Peyer's patch (tissue), 4 donors: Measurements from ENCODE around the gene GALNT1.

Source experiments
- POLR2A ChIP-seq, 2 donors: fragments of 450-650 bp; IDR thresholded peaks; one replicate each; pipeline ENCODE4 v1.5.1; 2017; ENCODE audit warnings: antibody characterized with exemption in 2 of 2, mild to moderate bottlenecking in 2 of 2, moderate library complexity in 2 of 2
- TF ChIP-seq, protein P1 (sequence below), 6 experiments: fragments of 450-650 bp in 4 of 6; fragments of 200-600 bp in 2 of 6; sonication (generic) in 1 of 6; IDR thresholded peaks; one replicate each; pipeline ENCODE4 v1.5.1; 2017 to 2019; ENCODE audit warnings: antibody characterized with exemption in 6 of 6, mild to moderate bottlenecking in 3 of 6, moderate library complexity in 1 of 6

DNA sequence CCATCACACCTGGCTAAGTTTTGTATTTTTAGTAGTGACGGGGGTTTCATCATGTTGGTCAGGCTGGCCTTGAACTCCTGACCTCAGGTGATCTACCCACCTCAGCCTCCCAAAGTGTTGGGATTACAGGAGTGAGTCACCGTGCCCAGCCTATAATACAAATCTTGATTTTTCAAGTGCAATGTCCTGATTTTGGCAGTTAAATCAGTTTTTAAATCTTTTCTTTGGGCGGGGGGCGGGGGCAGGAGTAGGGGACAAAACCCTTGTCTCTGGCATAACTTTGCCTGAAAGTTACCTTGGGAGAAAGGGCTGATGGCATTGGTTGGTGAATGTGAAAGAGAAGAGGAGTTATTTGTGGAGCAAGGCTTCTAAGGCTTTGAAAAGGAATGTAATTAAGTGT is 12.3 kb downstream of the GALNT1 start:
- TF ChIP-seq, protein P1, sequence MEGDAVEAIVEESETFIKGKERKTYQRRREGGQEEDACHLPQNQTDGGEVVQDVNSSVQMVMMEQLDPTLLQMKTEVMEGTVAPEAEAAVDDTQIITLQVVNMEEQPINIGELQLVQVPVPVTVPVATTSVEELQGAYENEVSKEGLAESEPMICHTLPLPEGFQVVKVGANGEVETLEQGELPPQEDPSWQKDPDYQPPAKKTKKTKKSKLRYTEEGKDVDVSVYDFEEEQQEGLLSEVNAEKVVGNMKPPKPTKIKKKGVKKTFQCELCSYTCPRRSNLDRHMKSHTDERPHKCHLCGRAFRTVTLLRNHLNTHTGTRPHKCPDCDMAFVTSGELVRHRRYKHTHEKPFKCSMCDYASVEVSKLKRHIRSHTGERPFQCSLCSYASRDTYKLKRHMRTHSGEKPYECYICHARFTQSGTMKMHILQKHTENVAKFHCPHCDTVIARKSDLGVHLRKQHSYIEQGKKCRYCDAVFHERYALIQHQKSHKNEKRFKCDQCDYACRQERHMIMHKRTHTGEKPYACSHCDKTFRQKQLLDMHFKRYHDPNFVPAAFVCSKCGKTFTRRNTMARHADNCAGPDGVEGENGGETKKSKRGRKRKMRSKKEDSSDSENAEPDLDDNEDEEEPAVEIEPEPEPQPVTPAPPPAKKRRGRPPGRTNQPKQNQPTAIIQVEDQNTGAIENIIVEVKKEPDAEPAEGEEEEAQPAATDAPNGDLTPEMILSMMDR (IDR thresholded peaks at IDR 0.05) = no peak
- no peak for TF ChIP-seq POLR2A (IDR thresholded peaks at IDR 0.05)
